Endothelial cell of umbilical vein (primary cell): ENCODE data around the gene ITSN2. TPM values are rescaled to one million over a fixed set of nuclear protein-coding genes. Genes with fewer than 3 reads are reported as not detected.

Source experiments
- BruUV-seq: library from RNA; stranded (reverse); fragments of 400-500 nt; replicated peaks from 2 replicates; lab custom pipeline; 2021; lab: Mats Ljungman, UMichigan
- CTCF ChIA-PET: fragments of 300-600, 350-600 bp; sonication (Branson Sonifier 250); formaldehyde crosslinking; loops from one replicate; lab custom pipeline; 2021; ENCODE audit warnings: antibody characterized with exemption, inconsistent platforms; lab: Charles Lee
- POLR2A ChIA-PET: fragments of 300-600, 350-600 bp; sonication (Branson Sonifier 250); formaldehyde crosslinking; loops from one replicate; lab custom pipeline; 2021; ENCODE audit warnings: antibody characterized with exemption, inconsistent platforms; lab: Charles Lee
- DNase-seq: peaks from one replicate; pipeline ENCODE4 v3.0.0-alpha.2; 2011; ENCODE audit warnings: low read depth, low spot score
- FAIRE-seq: peaks from 2 replicates; lab custom pipeline; 2011; peaks lifted over from hg19 to GRCh38; lab: Jason Lieb, UNC
- H2AFZ ChIP-seq: 2 replicates; pipeline ENCODE4 v1.6.0; 2012; ENCODE audit warnings: low read depth, low read length, control low read depth, inconsistent platforms
- H3K27ac ChIP-seq: 2 replicates; pipeline ENCODE4 v1.5.1; 2011; ENCODE audit warnings: low read depth, mild to moderate bottlenecking, control low read depth, low read length, moderate library complexity; ENCODE audit not compliant: insufficient read depth
- H3K27me3 ChIP-seq, 2 experiments: 2 replicates each; pipeline versions ENCODE4 v1.6.0 to v1.6.1; 2011; ENCODE audit warnings: low read length in 2 of 2, mixed read lengths in 1 of 2; ENCODE audit not compliant: control insufficient read depth in 2 of 2, insufficient read depth in 2 of 2
- H3K36me3 ChIP-seq, 2 experiments: 2 replicates in 1 of 2; 3 replicates in 1 of 2; pipeline ENCODE4 v1.5.1; 2011; ENCODE audit warnings: low read length in 2 of 2, mild to moderate bottlenecking in 1 of 2, moderate library complexity in 1 of 2; ENCODE audit not compliant: control insufficient read depth in 2 of 2, insufficient read depth in 2 of 2; ENCODE audit errors: extremely low read depth in 1 of 2
- H3K4me1 ChIP-seq: 3 replicates; pipeline ENCODE4 v1.5.1; 2011; ENCODE audit warnings: mild to moderate bottlenecking, low read length; ENCODE audit not compliant: control insufficient read depth, insufficient read depth; ENCODE audit errors: extremely low read depth
- H3K4me2 ChIP-seq: 2 replicates; pipeline ENCODE4 v1.6.1; 2011; ENCODE audit warnings: low read length, control low read depth, mixed read lengths; ENCODE audit not compliant: insufficient read depth
- H3K4me3 ChIP-seq, 3 experiments: fragments of 200-600 bp in 1 of 3; sonication (generic), shearing (Covaris generic) in 1 of 3; replicated peaks in 1 of 3; 2 replicates each; pipeline ENCODE4 v1.5.1; 2011 to 2016; ENCODE audit warnings: control low read depth in 3 of 3, low read length in 3 of 3, mild to moderate bottlenecking in 2 of 3, inconsistent platforms in 1 of 3, low read depth in 1 of 3, moderate library complexity in 1 of 3; ENCODE audit not compliant: insufficient read depth in 1 of 3
- H3K79me2 ChIP-seq: 2 replicates; pipeline ENCODE4 v1.6.0; 2012; ENCODE audit warnings: low read length, inconsistent platforms; ENCODE audit not compliant: control insufficient read depth, insufficient read depth
- H3K9ac ChIP-seq: replicated peaks from 2 replicates; pipeline ENCODE3; 2011; ENCODE audit warnings: low read length, control low read depth; ENCODE audit not compliant: insufficient read depth; ENCODE audit errors: extremely low read depth
- H3K9me1 ChIP-seq: replicated peaks from 3 replicates; pipeline ENCODE4 v1.6.0; 2011; ENCODE audit warnings: mild to moderate bottlenecking, low read length; ENCODE audit not compliant: control insufficient read depth, insufficient read depth; ENCODE audit errors: extremely low read depth
- H3K9me3 ChIP-seq: replicated peaks from 2 replicates; pipeline ENCODE4 v1.5.1; 2012; ENCODE audit warnings: low read length, inconsistent platforms; ENCODE audit not compliant: control insufficient read depth, insufficient read depth
- H4K20me1 ChIP-seq: replicated peaks from 2 replicates; pipeline ENCODE3; 2011; ENCODE audit warnings: mild to moderate bottlenecking, low read length; ENCODE audit not compliant: control insufficient read depth, insufficient read depth; ENCODE audit errors: extremely low read depth
- EZH2 ChIP-seq: IDR thresholded peaks from 2 replicates; pipeline ENCODE4 v1.6.1; 2012; ENCODE audit warnings: borderline replicate concordance, low read depth, mild to moderate bottlenecking, moderate library complexity, low read length, inconsistent platforms; ENCODE audit not compliant: severe bottlenecking
- FOS ChIP-seq: IDR thresholded peaks from 2 replicates; pipeline ENCODE4 v1.6.1; 2011; ENCODE audit warnings: mild to moderate bottlenecking, low read length, moderate library complexity, borderline replicate concordance; ENCODE audit not compliant: insufficient read depth
- JUN ChIP-seq: IDR thresholded peaks from 2 replicates; pipeline ENCODE4 v1.6.1; 2011; ENCODE audit warnings: borderline replicate concordance, low read depth; ENCODE audit not compliant: insufficient read length, insufficient read depth
- MAX ChIP-seq: IDR thresholded peaks from 2 replicates; pipeline ENCODE4 v1.6.1; 2011; ENCODE audit not compliant: insufficient read depth, insufficient read length
- MYC ChIP-seq: IDR thresholded peaks from one replicate; pipeline ENCODE4 v1.6.1; 2011; ENCODE audit warnings: mild to moderate bottlenecking, low read depth, low read length
- POLR2AphosphoS5 ChIP-seq: IDR thresholded peaks from 2 replicates; pipeline ENCODE4 v1.6.1; 2012; ENCODE audit warnings: low read depth, mild to moderate bottlenecking, control low read depth, low read length, moderate library complexity; ENCODE audit not compliant: insufficient read depth
- dilution Hi-C: fragments of 300-500 bp; cut with MboI; formaldehyde crosslinking; loops from one replicate; pipeline ENCODE4 v1.15.0; 2019; ENCODE audit warnings: low sequenced_read_pairs; ENCODE audit not compliant: extremely low pct_ligation_motif_present
- intact Hi-C: fragments of 100-400 bp; cut with micrococcal nuclease; formaldehyde crosslinking; loops from one replicate; pipeline ENCODE4 v1.10.0; 2022
- polyA plus RNA-seq, 4 experiments: library from polyadenylated mRNA; depleted of rRNA in 3 of 4; stranded (reverse) in 3 of 4; unstranded in 1 of 4; fragments of >200 nt; gene quantifications; 2 replicates each; pipeline versions ENCODE4 v1.2.1 to v1.2.3, GENCODE V29; 2011 to 2012; ENCODE audit warnings: missing spikeins in 1 of 4
- total RNA-seq: library from RNA; stranded (reverse); gene quantifications from 2 replicates; pipeline ENCODE4 v1.2.3, GENCODE V29; 2021

The ITSN2 gene
- total and polyA plus RNA-seq, 2 donors (not counting 3 experiments of a cell fraction or from before 2014, with no cell fraction given) = 30.5 to 56.8 TPM

- H3K9ac ChIP-seq = no peak overlapping the region
- DNase-seq = no peak
- POLR2A ChIA-PET = no interaction called here
- H3K4me2 ChIP-seq = no peak overlapping the region
- H3K9me3 ChIP-seq = no peaks in the 10 kb centered on the region
- BruUV-seq = no TSS peak
- no peak for TF ChIP-seq MYC
- no peak for TF ChIP-seq FOS
- no peak for TF ChIP-seq EZH2
- no peak for TF ChIP-seq POLR2AphosphoS5
- TF ChIP-seq JUN = no peak
- TF ChIP-seq MAX = no peak
- H4K20me1 ChIP-seq = no peaks in the 10 kb centered on the region
- no peak for FAIRE-seq
- dilution Hi-C loops = no loop called here
- H3K36me3 ChIP-seq = peaks cover 0 to 14% of the 10 kb centered on the region in 2 experiments
- H2AFZ ChIP-seq = no peak overlapping the region
- no peaks in the 10 kb centered on the region for H3K27me3 ChIP-seq
- no peak overlapping the region for H3K27ac ChIP-seq
- no peaks in the 10 kb centered on the region for H3K79me2 ChIP-seq
- H3K4me1 ChIP-seq = no peaks in the 10 kb centered on the region
- H3K9me1 ChIP-seq = no peaks in the 10 kb centered on the region
- CTCF ChIA-PET = interaction anchor here (0.6 kb wide), 1 partner anchor 172 kb away, joined by 3 read pairs; no protein-coding TSS in a partner anchor
- no peak overlapping the region for H3K4me3 ChIP-seq
- intact Hi-C loops = no loop called here
Observed at GRCh38 chr2:24221343-24222050, 138.8 kb downstream of the ITSN2 start.
